Peyer's patch (tissue), 4 donors: ENCODE results near the gene EPHB2. TPM values are rescaled to one million over a fixed set of nuclear protein-coding genes. Genes with fewer than 3 reads are reported as not detected.

ENCODE experiments used
- DNase-seq, 3 donors: peaks; one replicate each; pipeline ENCODE4 v3.0.0-alpha.2; 2017 to 2019
- H3K27ac ChIP-seq, 4 donors: fragments of 200-600 bp; sonication (generic); one replicate each; pipeline ENCODE4 v1.5.1; 2016 to 2019
- H3K27me3 ChIP-seq, 2 donors: fragments of 200-600 bp; sonication (generic); one replicate each; pipeline ENCODE4 v1.5.1; 2019
- H3K36me3 ChIP-seq, 3 donors: fragments of 200-600 bp; sonication (generic); one replicate each; pipeline ENCODE4 v1.5.1; 2016 to 2019
- H3K4me1 ChIP-seq, 4 donors: fragments of 200-600 bp; sonication (generic); one replicate each; pipeline ENCODE4 v1.5.1; 2016 to 2019
- H3K4me3 ChIP-seq, 4 donors: fragments of 200-600 bp; sonication (generic); 1 replicate in 3 of 4; 2 replicates in 1 of 4; pipeline ENCODE4 v1.5.1; 2016 to 2019; ENCODE audit warnings: mild to moderate bottlenecking in 1 of 4
- H3K9me3 ChIP-seq, 4 donors: fragments of 200-600 bp; sonication (generic); one replicate each; pipeline ENCODE4 v1.5.1; 2016 to 2019; ENCODE audit warnings: mild to moderate bottlenecking in 1 of 4
- POLR2A ChIP-seq, 2 donors: fragments of 450-650 bp; IDR thresholded peaks; one replicate each; pipeline ENCODE4 v1.5.1; 2017; ENCODE audit warnings: antibody characterized with exemption in 2 of 2, mild to moderate bottlenecking in 2 of 2, moderate library complexity in 2 of 2
- total RNA-seq, 4 donors: library from RNA; depleted of rRNA; stranded (reverse); fragments of >200 nt; gene quantifications; one replicate each; pipeline ENCODE4 v1.1.0, GENCODE V29; 2016
- TF ChIP-seq, protein P1 (sequence below), 6 experiments: fragments of 450-650 bp in 4 of 6; fragments of 200-600 bp in 2 of 6; sonication (generic) in 1 of 6; IDR thresholded peaks; one replicate each; pipeline ENCODE4 v1.5.1; 2017 to 2019; ENCODE audit warnings: antibody characterized with exemption in 6 of 6, mild to moderate bottlenecking in 3 of 6, moderate library complexity in 1 of 6

The EPHB2 gene
- total RNA-seq, 4 donors from 2014 or later = 24.5 to 71.0 (median 53.9) TPM

DNA sequence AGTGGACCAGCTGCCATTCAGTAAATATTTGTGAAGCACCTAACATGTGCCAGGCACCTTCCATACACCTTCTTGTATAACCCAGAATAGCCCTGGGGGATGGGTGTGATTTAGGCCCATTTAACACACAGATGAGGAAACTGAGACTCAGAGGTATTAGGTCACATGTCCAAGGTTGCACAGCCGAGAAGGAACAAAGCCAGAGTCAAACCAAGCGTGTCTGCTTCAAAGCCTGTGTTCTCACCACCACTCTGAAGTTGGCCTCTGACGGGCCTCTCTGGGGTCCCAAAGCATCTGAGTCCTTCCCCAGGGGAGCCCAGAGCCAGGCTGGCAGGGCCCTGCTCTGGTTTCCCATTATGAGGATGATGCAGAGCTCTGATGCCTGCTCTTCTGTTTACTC is 196.9 kb downstream of the EPHB2 start:
- TF ChIP-seq, protein P1, sequence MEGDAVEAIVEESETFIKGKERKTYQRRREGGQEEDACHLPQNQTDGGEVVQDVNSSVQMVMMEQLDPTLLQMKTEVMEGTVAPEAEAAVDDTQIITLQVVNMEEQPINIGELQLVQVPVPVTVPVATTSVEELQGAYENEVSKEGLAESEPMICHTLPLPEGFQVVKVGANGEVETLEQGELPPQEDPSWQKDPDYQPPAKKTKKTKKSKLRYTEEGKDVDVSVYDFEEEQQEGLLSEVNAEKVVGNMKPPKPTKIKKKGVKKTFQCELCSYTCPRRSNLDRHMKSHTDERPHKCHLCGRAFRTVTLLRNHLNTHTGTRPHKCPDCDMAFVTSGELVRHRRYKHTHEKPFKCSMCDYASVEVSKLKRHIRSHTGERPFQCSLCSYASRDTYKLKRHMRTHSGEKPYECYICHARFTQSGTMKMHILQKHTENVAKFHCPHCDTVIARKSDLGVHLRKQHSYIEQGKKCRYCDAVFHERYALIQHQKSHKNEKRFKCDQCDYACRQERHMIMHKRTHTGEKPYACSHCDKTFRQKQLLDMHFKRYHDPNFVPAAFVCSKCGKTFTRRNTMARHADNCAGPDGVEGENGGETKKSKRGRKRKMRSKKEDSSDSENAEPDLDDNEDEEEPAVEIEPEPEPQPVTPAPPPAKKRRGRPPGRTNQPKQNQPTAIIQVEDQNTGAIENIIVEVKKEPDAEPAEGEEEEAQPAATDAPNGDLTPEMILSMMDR (IDR thresholded peaks at IDR 0.05) = no peak
- no peak for TF ChIP-seq POLR2A (IDR thresholded peaks at IDR 0.05)
- DNase-seq = no peak
- Histone ChIP-seq H3K4me1 (no peaks in the 10 kb centered on the region), H3K4me3 (no peak overlapping the region), H3K9me3 (no peaks in the 10 kb centered on the region), H3K27me3 (no peaks in the 10 kb centered on the region), H3K36me3 (peaks cover 0 to 12% (median 0%) of the 10 kb centered on the region in 3 donors), H3K27ac (no peak overlapping the region)

GRCh38 chr1:22908880-22909426 is 198.3 kb downstream of the EPHB2 start:
- H3K27ac ChIP-seq = no peak overlapping the region
- TF ChIP-seq POLR2A (IDR thresholded peaks at IDR 0.05) = no peak
- TF ChIP-seq, protein P1 (IDR thresholded peaks at IDR 0.05) = no peak

DNA sequence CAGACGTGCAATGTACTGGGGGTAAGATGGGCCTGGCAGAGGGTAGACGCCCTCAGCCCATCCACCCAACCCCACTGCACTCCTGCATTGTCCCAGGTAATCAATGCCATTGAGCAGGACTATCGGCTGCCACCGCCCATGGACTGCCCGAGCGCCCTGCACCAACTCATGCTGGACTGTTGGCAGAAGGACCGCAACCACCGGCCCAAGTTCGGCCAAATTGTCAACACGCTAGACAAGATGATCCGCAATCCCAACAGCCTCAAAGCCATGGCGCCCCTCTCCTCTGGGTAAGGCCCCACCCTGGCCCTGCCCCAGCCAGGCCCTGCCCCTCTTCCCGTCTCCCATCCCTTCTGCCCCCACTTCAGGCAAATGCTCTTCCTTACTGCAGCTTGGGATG is 199.6 kb downstream of the EPHB2 start:
- Histone ChIP-seq H3K36me3 (peaks cover 0 to 16% (median 0%) of the 10 kb centered on the region in 3 donors), H3K4me3 (no peak overlapping the region), H3K27ac (no peak overlapping the region), H3K27me3 (no peaks in the 10 kb centered on the region), H3K4me1 (no peaks in the 10 kb centered on the region), H3K9me3 (no peaks in the 10 kb centered on the region)
- TF ChIP-seq, protein P1 (IDR thresholded peaks at IDR 0.05) = no peak
- TF ChIP-seq POLR2A (IDR thresholded peaks at IDR 0.05) = no peak
- no peak for DNase-seq

More at GRCh38 chr1:22908880-22909426, 198.3 kb downstream of the EPHB2 start:
- no peaks in the 10 kb centered on the region for H3K27me3 ChIP-seq
- DNase-seq = no peak
- H3K9me3 ChIP-seq = no peaks in the 10 kb centered on the region
- peaks cover 0 to 16% (median 0%) of the 10 kb centered on the region in 3 donors for H3K36me3 ChIP-seq
- no peaks in the 10 kb centered on the region for H3K4me1 ChIP-seq
- H3K4me3 ChIP-seq = no peak overlapping the region

DNA sequence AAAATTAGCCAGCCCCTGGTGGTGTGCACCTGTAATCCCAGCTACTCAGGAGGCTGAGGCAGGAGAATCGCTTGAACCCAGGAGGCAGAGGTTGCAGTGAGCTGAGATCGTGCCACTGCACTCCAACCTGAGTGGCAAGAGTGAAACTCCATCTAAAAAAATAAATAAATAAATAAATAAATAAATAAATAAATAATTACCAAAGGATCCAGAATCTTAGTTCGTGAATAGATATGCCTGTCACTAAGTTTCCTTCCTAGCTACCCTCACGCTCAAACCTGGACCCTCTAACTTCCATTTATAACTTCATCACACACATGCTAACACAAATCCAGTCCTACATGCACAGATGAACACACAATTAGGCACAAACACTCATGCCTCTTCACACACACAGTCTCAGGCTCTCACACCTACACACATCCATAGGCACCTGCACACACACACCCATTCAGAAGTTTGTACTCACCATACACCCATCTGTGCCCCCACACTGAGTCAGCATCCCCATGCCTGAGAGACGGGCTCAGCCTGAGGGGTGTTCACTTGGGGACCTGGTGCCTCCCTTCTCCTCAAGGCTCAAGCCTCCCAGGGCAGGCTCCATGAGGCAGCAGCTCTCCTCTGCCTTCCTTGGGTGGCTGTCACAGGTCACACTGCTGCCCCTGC is 200.5 kb downstream of the EPHB2 start:
- H3K27me3 ChIP-seq = no peaks in the 10 kb centered on the region
- no peak overlapping the region for H3K4me3 ChIP-seq
- peaks cover 0 to 16% (median 0%) of the 10 kb centered on the region in 3 donors for H3K36me3 ChIP-seq
- no peaks in the 10 kb centered on the region for H3K9me3 ChIP-seq
- H3K4me1 ChIP-seq = no peaks in the 10 kb centered on the region
- no peak overlapping the region for H3K27ac ChIP-seq
- TF ChIP-seq, protein P1 (IDR thresholded peaks at IDR 0.05) = no peak
- TF ChIP-seq POLR2A (IDR thresholded peaks at IDR 0.05) = no peak
- no peak for DNase-seq

GRCh38 chr1:22912311-22912710 is 201.7 kb downstream of the EPHB2 start:
- DNase-seq = no peak
- H3K27me3 ChIP-seq = no peaks in the 10 kb centered on the region
- H3K9me3 ChIP-seq = no peaks in the 10 kb centered on the region
- no peak overlapping the region for H3K4me3 ChIP-seq
- H3K36me3 ChIP-seq = peaks cover 0 to 16% (median 0%) of the 10 kb centered on the region in 3 donors
- H3K4me1 ChIP-seq = no peaks in the 10 kb centered on the region
- TF ChIP-seq POLR2A (IDR thresholded peaks at IDR 0.05) = no peak
- TF ChIP-seq, protein P1 (IDR thresholded peaks at IDR 0.05) = no peak
- no peak overlapping the region for H3K27ac ChIP-seq
